ENCODE data around the gene GIT2.
A peak's percentile ranks its signal among the peaks of the same experiment; 100 is the strongest.
"Not testable (repeated sequence)": the region's sequence is repeated elsewhere in the genome, so short reads cannot be mapped to it uniquely, and the experiment has no call there.

The GIT2 gene

DNA sequence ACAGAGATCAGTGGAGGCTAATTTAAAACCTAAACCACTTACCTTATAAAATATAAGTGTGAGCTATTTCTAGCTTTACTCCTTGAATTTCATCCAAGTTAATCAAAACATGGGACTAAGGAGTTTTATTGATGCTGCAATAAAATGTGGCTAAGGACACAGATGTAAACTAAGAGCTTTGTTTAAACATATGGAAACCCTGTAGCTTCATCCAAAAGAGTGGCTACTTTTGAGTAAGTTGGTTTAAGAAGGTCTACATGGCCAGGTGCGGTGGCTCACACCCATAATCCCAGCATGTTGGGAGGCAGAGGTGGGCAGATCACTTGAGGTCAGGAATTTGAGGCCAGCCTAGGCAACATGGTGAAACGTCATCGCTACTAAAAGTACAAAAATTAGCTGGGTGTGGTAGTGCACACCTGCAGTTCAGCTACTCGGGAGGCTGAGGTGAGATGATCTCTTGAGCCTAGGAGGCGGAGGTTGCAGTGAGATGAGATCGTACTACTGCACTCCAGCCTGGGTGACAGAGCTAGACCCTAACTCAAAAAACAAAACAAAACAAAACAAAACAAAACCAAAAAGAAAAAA is 55.7 kb downstream of the GIT2 start:
- no peak for DNase-seq

DNA sequence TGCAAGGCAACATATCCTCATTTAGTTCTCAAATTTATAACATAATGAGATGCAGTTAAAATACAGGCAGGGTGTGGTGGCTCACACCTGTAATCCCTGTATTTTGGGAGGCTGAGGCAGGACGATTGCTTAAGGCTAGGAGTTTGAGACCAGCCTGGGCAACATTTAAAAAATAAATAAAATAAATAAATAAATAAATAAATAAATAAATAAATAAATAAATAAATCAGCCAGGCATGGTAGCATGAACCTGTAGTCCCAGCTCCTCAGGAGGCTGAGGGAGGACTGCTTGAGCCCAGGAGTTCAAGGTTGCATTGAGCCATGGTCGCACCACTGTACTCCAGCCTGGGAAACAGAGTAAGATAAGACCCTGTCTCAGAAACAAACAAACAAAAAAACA is 56.7 kb downstream of the GIT2 start:
- no peak for DNase-seq

DNA sequence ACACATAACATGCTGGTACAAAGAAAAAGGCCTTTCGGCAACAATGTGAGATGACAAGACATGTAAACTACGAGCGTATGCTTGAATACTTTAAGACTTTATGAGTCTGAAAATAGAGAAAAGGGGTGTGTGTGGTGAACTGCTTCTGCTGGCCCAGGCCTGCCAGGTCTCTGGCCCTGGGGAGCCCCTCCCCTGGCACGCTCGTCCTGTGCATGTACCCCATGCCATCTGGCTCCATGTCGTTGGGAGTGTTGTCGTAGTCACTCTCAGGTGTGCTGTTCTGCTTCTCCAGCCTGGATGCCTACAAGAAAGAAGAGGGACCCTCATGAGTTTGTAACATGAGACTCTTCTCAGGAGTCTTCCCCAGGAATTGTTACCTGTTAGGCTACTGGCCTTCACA is 57.2 kb downstream of the GIT2 start:
- DNase-seq: no peak

DNA sequence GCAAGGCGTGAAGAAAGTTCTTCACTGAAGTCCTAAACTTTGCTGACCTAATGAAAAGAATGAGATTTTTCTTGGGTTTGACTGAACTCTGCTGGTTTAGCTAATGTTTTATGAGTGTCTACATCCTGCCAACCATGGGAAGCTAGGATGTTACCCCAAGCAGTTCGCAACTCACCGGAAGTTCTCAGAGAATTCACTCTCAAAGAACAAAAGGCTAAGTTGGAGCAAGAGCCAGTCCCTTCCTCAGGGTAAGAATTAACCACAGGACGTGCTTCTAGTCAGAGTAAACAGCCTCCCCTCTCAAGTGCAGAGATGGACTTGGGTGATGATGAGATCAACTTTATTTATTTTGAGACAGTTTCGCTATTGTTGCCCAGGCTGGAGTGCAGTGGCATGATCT is 58.8 kb downstream of the GIT2 start:
- DNase-seq: no peak

DNA sequence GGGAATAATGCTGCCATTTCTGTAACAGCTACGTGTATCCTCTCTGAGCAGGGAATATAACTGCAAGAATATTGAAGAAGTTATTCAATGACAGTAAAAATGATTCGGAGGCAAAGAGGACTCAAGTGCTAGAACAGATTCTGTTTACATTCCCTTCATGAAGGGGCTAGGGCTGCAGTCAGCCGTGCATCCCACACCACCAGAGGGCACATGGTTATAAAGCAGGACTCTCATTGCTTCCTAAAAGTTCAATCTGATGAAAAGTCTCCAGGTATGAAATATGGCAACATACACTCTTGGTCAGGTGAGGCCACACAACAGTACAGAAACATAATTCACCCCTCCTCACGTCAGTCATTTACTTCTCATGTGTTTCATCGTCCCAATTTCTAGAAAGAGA is 62.1 kb downstream of the GIT2 start:
- no peak for DNase-seq

DNA sequence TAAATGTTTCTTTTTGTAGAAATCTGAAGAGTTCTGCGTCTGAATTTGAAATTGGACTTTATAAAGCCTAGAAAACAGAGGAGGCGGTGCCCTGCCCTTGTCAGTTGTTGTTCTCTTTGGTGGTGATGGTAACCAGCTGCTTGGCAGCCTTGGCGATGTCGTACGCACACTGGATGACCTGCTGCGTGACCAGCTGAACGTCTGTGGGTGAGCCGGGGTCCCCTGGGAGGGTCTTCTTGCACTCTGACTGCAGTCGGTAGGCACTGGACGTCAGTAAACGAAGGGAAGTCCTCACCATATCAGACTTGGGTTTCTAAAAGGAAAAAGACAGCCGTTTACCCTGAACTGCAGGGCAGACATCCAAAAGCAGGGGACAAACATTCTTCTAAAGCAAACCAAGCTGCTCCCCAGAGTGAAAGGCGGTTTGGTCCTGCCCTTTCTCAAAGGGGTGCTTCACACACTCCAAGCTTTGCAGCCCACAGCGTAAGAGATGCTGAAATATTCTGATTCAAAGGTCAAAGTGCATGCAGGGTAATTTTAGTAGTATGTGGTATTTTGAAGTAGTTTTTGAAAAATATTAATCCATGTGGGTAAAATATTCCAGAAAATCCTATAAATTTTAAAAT is 63.2 kb downstream of the GIT2 start:
- DNase-seq: no peak

DNA sequence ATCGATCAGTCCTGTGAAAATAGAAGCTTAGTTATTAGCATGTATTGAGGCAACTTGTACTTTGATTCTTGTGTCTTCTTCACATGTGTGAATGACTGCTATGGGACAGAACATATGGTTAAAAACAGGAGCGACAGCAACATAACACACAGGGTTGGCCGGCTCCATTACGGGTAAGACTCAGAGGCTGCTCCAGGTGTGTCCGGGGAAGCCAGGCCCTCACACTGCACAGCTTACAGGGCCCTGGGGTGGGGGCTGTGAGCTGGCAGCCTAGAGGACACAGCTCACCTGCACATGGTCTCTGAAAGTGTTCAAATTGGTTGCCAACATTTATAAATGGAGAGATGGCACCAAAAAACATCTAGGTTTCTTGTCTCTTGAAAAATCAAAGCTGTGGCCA is 65.0 kb downstream of the GIT2 start:
- DNase-seq: no peak

DNA sequence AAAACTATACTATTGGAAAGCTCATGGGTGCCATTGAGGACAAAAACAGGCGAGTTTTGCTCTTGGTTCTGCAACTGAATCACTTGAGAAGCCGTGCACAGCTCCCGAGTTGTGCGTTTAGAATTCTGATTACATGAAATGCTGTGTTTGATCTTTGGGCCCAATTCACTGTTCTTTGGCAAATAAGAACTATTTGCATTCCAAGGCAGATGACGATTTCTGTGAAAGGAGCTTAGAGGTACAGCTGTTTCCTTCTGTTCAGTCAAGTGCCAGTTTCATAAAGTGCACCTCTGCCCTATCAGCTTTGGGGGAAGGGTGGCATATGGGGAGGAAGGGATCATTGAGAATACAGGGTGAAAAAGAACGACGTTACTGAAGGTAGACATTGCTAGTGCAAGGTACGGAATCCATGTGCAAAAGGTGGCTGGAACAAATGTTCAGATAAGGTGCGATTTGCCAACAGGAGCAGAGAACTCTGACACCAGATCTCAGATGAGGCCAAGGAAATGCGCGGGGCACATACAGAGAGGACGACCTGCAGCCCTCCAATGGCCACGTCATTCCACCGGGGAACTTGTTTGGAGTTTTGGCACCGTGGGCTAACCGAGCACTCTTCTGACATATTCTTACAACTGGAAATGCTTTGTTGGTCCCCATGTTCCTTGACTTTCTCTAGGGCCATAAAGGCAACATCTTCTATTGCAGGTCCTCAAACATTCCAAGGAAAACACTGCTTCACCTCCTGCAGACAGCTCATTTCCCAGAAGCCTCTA is 66.0 kb downstream of the GIT2 start:
- no peak for DNase-seq

DNA sequence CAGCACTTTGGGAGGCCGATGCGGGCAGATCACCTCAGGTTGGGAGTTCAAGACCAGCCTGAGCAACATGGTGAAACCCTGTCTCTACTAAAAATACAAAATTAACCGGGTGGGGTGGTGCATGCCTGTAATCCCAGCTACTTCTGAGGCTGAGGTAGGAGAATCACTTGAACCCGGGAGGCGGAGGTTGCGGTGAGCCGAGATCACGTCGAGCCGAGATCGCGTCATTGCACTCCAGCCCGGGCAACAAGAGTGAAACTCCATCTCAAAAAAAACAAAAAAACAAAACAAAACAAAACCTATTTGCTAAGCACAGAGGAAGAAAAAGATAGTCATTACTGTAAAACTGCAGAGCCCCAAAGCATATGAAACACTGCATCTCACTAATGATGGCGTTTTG is 66.8 kb downstream of the GIT2 start:
- not testable (repeated sequence) for DNase-seq

DNA sequence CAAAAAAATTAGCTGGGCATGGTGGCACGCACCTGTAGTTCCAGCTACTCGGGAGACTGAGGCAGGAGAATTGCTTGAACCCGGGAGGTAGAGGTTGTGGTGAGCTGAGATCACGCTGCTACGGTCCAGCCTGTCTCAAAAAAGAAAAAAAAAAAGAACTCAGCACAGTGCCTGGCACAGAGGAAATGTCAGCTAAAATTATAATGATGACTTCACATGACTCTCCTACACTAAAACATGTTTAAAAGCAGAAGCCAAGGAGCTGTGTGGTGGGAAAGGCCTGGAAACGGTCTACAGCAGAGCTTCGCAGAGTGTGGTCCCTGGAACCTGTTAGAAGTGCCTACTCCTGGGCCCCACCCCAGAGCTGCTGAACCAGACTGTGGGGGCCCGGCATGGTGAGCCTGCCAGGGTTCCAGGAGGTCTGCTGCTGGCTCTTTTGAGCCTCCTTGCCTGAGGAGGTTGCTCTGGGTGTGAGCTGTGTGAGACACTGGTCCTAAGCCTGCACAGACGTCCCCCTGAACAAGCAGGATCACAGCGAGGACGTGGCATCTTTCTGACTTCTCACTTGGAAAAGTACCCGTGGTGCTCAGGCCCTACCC is 68.0 kb downstream of the GIT2 start:
- DNase-seq: no peak

DNA sequence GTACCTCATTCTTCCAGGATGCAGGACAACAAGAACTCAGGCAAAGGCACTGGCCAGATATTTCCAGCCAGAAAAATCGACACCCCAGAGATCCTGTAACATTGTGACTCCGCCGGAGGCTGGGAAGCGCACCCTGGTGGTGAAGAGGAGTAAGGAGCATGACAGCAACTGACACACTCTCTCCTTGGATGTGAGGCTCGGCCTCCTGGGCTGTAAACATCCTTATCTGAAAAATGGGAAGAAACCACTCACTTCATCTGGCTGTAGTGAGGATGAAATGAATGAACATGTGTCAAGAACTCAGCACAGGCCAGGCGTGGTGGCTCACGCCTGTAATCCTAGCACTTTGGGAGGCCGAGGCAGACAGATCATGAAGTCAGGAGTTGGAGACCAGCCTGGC is 68.5 kb downstream of the GIT2 start:
- peak in 1 of 2 experiments; percentile 30 for DNase-seq

DNA sequence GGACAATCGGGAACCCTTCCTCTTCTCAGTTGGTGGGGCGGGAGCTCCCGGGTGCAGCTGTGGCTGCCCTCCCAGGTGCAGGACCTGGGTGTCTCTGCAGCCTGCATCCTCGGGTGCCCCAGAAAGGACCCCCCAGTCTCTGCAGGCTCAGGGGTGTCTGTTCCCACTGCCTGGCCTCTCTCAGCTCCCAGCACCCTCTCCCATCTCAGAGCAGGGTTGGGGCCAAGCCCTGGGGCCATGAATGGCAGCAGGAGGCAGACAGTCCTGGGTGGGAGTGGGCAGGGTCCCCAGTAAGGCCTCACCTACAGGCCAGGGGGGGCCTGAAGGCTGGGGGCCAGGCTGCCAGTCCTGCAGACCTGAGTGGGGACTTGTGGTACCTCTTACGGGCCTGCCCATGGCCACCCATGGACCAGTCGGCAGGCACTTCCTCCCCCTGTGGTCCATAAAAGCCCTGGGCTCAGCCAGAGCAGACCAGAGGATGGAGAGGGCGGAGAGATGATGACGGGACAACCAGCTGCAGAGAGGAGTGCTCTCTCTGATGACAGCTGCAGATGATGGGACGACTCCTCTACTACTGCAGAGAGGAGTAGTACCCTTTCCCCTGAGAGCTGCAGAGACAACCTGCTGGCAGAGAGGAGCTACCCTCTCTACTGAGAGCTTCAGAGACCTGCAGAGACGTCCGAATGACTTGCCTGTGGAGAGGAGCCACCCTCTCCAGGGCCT is 69.5 kb downstream of the GIT2 start:
- DNase-seq: no peak

DNA sequence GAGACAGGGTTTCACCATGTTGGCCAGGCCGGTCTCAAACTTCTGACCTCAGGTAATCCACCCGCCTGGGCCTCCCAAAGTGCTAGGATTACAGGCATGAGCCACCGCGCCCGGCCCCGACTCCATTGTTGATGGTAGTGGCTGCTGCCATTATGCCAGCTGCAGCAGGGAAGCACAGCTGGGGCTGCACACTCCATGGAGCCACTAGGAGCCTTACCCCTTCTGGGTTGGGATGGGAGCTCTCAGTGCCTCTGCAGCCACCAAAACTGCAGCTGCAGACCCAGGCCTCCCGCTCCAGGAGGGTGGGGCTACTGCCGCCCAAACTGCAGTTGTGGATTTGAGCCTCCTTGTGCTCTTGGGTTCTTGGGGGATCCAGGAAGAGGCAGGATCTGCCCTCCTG is 70.2 kb downstream of the GIT2 start:
- no peak for DNase-seq

DNA sequence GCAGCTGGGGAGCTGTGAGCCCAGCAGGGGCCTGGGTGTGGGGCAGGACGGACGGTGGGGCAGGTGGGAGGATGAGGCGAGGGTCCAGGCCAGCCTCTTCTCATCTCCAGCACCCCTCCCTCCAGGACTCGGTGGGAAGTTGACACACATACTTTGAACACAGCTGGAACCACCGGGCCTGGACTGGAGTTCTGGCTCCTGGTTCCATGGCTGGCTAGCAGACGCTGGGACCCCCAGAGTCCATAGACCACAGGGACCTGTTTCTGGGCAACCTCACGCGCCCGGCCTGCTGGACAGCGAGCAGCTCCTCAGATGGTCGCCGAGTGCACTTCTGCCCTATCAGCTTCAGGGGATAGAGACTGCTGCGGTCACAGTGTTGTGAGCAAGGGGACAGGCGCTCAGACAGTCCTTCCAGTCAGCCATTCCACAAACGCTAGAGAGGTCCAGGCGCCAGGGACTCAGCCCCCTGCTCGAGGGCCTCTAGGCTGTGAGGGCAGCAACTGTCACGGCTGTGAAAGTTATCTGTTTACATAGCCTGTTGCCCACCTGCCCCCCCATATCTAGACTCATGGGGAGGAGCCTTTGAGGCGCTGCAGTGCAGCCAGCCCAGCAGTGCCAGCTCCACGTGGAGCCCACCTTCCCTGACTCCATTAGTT is 70.9 kb downstream of the GIT2 start:
- no peak for DNase-seq

DNA sequence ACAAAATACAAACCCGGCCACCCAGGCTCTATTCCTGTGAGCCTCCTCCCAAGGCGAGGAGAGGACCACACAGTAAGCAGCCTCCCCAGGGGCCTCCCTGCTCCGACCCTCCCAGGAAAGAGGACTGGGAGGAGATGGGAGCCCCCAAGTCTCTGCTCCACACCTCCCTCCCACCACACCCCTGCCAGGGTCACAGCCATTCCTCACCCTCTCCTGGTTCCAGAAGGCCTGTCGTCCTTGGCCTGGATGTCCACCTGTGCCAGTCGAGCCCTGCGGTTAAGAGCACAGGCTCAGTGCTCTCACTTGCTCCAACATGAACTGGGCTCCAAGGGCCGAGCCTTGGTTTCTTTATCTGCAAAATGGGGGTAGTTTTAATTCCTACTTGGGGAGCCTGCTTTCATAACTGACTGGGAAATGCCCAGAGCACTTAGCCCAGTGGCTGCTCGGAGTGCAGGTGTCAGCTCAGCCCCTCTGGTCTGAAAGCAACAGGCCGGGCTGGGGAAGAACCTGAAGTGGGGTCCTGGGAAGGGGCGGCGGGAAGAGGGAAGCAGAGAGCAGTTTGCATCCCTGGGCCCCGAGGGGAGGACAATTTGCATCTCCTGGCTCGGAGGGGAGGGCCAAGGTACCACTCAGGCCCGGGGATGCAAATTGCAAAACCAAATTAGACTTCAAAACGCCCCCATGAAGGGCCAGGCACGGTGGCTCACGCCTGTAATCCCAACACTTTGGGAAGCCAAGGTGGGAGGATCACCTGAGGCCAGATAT is 72.5 kb downstream of the GIT2 start:
- no peak for DNase-seq

DNA sequence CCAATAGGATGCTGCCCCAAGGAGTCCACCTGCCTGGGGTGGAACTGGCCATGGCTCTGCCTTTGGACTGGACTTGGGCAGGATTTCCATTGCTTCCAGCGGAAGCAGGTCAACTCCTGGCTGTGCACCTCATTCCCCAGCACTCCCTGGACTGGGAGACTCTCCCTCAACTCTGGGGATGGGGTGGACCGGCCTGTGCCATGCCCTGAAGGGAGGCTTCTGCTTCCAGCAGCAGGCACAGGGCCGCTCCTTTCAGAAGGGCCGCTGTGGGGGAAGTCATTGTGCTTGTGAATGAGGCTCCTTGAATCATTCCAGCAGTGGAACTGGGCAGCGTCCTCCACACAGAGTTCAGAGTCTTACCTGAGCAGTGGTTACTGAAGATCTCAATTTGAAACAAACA is 73.1 kb downstream of the GIT2 start:
- no peak for DNase-seq

DNA sequence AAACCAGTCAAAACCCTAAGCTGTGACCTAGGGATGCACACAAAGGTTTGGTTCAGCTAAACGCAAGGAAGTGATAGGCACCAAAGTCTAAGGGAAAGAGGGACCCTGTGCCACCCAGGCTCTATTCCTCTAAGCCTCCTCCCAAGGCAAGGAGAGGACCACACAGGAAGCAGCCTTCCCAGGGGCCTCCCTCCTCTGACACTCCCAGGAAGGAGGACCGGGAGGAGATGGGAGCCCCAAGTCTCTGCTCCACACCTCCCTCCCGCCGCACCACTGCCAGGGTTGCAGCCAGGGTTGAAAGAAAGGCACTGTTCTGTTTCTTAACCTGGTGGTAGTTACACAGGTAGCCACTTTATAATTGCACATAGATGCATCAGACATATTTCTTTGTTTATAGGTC is 74.2 kb downstream of the GIT2 start:
- DNase-seq: no peak

DNA sequence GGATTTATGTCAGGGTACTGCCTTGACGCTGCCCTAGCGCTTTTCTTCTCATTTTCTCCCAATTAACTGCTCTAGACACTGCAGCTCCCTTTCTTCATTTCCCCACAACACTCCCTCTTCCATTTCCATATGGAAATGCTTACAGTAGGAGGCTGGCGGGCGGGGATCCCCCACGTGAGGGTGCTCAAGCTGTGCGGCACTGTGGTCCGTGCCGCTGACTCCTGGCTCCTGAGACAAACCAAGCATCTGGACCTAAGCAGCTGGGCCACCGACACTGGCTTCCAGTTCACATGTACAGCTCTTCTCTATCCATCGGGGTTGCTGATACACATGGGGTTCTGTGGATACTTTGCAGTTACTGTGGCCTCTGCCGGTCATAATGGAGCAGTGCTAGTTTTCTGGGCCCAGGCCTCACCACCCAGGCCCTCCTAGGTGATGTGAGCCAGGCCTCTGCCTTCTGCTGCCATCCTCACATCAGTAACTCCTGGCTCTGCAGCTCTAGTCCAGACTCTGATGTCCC is 75.8 kb downstream of the GIT2 start:
- no peak for DNase-seq

DNA sequence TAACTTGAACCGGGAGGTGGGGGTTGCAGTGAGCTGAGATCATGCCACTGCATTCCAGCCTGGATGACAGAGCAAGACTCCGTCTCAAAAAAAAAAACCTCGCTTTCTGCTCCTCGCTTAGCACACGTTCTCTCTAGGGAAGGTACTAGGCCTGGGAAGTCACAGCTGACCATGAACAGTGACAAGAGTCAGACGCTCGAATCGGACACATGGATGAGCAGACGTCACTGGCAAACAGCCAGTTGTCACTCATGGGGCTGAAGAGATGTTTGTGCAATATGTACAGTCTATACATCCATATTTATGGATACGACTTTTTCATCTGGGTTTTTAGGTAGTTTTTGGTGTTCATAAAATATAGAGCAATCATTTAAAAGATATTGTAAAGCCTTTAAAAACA is 76.7 kb downstream of the GIT2 start:
- DNase-seq: no peak

DNA sequence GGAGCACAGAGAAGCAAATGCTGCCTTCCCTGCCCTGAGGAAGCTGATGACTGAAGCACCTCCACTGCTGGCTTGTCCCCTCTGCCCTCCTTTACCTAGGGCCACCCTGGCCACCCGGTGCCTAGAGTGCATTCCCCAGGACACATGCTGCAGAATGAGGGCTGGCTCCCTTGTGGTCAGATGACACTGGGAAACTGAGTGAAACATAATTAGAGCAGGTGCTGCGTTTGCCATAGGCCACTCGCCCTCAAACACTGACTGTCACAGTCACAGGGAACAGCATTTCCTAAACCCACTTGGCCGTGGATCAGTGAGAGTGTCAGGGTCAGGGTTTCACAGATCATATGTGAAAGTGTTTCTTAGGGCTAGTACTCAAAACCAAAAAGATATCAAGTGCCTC is 80.1 kb downstream of the GIT2 start:
- DNase-seq: no peak

DNA sequence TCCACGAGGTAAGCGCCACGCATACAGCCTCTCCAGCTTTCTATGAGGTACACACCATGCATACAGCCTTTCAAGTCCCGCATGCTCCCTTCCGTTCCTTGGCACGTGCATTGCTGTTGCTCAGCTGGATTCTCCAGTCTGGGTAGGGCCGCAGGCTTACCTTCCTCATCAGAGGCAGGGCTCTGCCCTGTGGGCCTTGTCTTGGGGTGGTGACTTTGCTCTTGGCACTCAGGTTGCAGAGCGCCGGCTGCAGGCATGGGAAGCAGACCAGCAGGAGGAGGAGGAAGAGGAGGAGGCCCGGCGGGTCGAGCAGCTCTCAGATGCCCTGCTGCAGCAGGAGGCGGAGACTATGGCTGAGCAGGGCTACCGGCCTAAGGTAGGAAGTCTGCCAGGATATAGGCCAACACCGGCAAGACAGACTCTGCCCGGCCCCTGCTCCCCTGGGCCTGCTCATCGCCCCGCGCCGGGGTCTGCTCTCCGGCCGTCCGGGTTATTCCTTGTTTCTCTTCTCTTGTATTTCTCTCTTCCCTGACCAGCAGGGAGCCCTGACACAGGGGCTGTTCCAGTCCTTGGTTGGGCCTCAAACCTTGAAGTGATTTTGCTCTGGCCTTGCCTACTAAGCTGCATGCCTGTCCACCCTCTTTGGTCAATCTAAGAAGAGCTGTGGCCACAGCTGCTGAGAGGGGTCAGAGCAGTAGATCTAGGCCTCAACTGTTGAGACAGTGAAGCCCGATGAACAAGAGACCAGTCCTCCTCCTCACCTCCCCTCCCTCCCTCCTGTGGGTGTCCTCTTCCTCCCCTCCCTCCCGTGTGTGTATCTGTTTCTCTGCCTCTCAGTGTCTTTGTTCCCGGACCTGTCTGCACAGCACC is 80.8 kb downstream of the GIT2 start:
- no peak for DNase-seq

Data from SW 1271 (cell line).